ENCODE measurements around the gene SNX33. TPM values are rescaled to one million over a fixed set of nuclear protein-coding genes. Genes with fewer than 3 reads are reported as not detected.

The SNX33 gene
- total RNA-seq, 2 experiments from 2014 or later = 0.09 to 0.38 TPM

DNA sequence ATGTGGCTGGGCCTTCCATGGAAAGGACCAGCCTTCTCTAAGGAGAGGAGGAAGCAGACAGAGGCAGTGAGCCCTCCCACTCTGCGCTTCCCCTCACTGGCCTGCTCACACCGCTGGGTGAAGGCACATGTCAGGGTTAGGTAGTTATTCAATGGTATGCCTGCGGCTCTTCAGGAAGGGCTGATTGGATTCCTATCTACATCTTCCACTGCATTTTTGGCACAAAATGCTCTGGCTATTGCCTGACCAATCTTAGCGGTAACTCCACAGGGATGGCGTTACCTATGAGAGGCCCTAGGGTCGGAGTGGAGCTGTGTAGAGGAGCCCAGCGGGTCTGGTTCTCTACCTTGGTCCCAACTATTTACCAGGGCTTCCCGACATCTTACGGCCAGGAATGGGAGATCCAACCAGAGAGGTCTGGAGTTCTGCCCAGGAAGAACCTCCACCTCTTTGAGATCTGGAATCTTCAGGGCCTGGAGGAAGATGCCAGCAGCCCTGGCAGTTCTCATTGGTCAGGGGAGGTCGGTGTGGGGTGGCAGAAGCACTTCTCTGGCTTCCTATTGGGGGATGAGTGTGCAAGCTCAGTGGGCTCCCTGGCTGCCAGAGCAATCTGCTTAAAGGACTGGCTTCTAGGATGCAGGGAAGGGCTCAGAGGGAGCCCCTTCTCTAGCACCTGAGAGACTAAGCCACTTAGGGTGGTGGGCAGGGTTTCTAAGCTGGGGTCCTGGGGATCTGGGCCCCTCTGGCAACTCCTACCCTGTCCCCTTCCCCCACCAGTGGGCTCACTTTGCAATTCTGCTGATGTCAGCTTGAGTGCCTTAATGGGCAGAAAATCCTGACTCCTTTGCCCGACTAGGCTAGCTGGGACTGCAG is 24.3 kb downstream of the SNX33 start:
- intact Hi-C loops (cut with micrococcal nuclease; ENCODE audit: unreplicated experiment) = no loop called here
- ChIA-PET CTCF (ENCODE audit: unreplicated experiment) (interaction anchor here (0.5 kb wide), 1 partner anchor 224 kb away, joined by 3 read pairs; no protein-coding TSS in a partner anchor), POLR2A (interaction anchor here (0.7 to 0.8 kb wide), 2 partner anchors 31 to 304 kb away, joined by 3 read pairs; no protein-coding TSS in a partner anchor)
- H3K79me2 ChIP-seq (ENCODE audit: insufficient read depth, low read depth, low read length) = no peaks in the 10 kb centered on the region
- H3K4me1 ChIP-seq (ENCODE audit: insufficient read depth, low read length, poor library complexity, severe bottlenecking) = no peaks in the 10 kb centered on the region
- no peaks in the 10 kb centered on the region for H3K9me3 ChIP-seq (ENCODE audit: low read length)
- no peak overlapping the region for H2AFZ ChIP-seq (ENCODE audit: low read length)
- TF ChIP-seq, protein P1, sequence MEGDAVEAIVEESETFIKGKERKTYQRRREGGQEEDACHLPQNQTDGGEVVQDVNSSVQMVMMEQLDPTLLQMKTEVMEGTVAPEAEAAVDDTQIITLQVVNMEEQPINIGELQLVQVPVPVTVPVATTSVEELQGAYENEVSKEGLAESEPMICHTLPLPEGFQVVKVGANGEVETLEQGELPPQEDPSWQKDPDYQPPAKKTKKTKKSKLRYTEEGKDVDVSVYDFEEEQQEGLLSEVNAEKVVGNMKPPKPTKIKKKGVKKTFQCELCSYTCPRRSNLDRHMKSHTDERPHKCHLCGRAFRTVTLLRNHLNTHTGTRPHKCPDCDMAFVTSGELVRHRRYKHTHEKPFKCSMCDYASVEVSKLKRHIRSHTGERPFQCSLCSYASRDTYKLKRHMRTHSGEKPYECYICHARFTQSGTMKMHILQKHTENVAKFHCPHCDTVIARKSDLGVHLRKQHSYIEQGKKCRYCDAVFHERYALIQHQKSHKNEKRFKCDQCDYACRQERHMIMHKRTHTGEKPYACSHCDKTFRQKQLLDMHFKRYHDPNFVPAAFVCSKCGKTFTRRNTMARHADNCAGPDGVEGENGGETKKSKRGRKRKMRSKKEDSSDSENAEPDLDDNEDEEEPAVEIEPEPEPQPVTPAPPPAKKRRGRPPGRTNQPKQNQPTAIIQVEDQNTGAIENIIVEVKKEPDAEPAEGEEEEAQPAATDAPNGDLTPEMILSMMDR (conservative IDR thresholded peaks at IDR 0.05; ENCODE audit: low read length) = no peak
- no peak for TF ChIP-seq EZH2phosphoT487 (IDR thresholded peaks at IDR 0.05; ENCODE audit: borderline replicate concordance, low read depth, low read length)
- no peaks in the 10 kb centered on the region for H3K36me3 ChIP-seq (ENCODE audit: insufficient read depth, low read length)
- no peak overlapping the region for H3K4me2 ChIP-seq (ENCODE audit: low read length)
- no peaks in the 10 kb centered on the region for H3K9me2 ChIP-seq (ENCODE audit: insufficient read depth, low read length)
- DNase-seq (ENCODE audit: low spot score) = no peak
- no peak overlapping the region for H3K4me3 ChIP-seq (ENCODE audit: low read depth, low read length, poor library complexity, severe bottlenecking)
- no peak overlapping the region for H3K27ac ChIP-seq (ENCODE audit: low read depth, low read length, poor library complexity, severe bottlenecking)
- no peaks in the 10 kb centered on the region for H4K20me1 ChIP-seq (ENCODE audit: insufficient read depth, low read length)
- BruUV-seq (replicated peaks) = no TSS peak

DNA sequence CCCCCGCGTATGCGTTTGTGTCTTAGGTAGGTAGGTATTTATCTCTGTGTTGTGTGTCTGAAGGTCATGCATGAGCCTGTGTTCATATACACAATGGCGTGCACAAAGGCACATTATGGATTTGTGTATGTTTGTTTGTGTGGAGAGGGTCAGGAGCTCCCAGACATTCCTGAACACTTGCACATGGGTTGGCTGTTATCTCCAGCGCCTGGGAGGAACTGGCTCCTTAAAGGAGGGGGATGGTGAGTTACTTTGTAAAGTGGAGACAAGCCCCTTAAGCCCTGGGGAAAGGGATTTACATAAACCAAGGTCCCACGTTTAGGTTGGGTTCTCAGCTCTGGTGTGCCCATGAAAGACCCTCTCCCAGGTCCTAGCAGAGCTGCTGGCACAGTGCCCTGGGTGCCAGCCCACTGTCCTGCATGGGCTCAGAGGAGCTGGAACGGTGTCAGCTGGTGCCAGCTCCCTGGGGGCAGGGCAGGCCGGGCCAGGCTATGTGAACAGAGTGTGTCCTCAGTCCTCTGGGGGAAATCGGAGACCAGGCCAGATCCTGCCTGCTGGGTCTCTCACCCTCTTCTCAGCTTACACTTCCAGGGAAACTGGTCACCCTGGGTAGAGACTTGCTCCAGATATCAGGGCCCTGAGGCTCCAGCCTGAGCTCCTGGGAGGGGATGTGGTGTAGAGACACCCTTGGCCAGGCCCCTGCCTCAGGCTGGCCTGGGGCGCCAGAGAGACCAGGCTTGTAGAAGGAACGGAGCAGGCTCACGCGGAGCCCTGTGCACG is 25.1 kb downstream of the SNX33 start:
- Histone ChIP-seq H3K79me2 (ENCODE audit: insufficient read depth, low read depth, low read length) (no peaks in the 10 kb centered on the region), H3K36me3 (ENCODE audit: insufficient read depth, low read length) (no peaks in the 10 kb centered on the region), H3K9me2 (ENCODE audit: insufficient read depth, low read length) (no peaks in the 10 kb centered on the region), H2AFZ (ENCODE audit: low read length) (no peak overlapping the region), H3K27ac (ENCODE audit: low read depth, low read length, poor library complexity, severe bottlenecking) (no peak overlapping the region), H3K4me2 (ENCODE audit: low read length) (no peak overlapping the region), H3K4me3 (ENCODE audit: low read depth, low read length, poor library complexity, severe bottlenecking) (no peak overlapping the region), H3K9me3 (ENCODE audit: low read length) (no peaks in the 10 kb centered on the region), H3K4me1 (ENCODE audit: insufficient read depth, low read length, poor library complexity, severe bottlenecking) (no peaks in the 10 kb centered on the region), H4K20me1 (ENCODE audit: insufficient read depth, low read length) (no peaks in the 10 kb centered on the region)
- BruUV-seq (replicated peaks) = no TSS peak
- intact Hi-C loops (cut with micrococcal nuclease; ENCODE audit: unreplicated experiment) = no loop called here
- CTCF ChIA-PET (ENCODE audit: unreplicated experiment) = no interaction called here
- POLR2A ChIA-PET = no interaction called here
- DNase-seq (ENCODE audit: low spot score) = no peak
- TF ChIP-seq, protein P1 (conservative IDR thresholded peaks at IDR 0.05; ENCODE audit: low read length) = no peak
- TF ChIP-seq EZH2phosphoT487 (IDR thresholded peaks at IDR 0.05; ENCODE audit: borderline replicate concordance, low read depth, low read length) = no peak

Measured in OCI-LY7 (cell line).